Measurements from ENCODE around the gene ISCU. TPM values are rescaled to one million over a fixed set of nuclear protein-coding genes. Genes with fewer than 3 reads are reported as not detected.

ISCU gene
- total and polyA plus RNA-seq, 10 donors, result 98.9 to 220 (median 160) TPM

DNA sequence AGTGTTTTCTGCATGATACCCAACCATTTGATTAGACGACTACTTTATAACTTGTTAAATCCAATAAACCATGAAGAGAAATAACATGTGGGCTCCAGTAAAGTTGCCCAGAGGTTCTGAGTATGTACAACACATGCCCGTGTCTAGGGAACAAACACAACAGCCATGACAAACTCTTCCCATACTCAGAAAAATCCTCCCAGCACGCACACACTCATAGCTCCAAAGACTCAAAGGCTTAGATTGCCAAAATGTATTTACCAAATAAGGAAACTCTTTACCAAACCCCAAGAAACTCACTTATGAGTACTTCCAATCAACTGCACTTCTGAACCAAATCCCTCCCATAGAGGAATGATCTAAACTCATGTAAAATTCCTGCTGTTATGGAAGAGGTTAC, 18.7 kb upstream of the ISCU start:
- TF ChIP-seq POLR2A (IDR thresholded peaks at IDR 0.05) (no peak), POLR2AphosphoS5 (IDR thresholded peaks at IDR 0.05) (no peak)
- TF ChIP-seq, protein P1, sequence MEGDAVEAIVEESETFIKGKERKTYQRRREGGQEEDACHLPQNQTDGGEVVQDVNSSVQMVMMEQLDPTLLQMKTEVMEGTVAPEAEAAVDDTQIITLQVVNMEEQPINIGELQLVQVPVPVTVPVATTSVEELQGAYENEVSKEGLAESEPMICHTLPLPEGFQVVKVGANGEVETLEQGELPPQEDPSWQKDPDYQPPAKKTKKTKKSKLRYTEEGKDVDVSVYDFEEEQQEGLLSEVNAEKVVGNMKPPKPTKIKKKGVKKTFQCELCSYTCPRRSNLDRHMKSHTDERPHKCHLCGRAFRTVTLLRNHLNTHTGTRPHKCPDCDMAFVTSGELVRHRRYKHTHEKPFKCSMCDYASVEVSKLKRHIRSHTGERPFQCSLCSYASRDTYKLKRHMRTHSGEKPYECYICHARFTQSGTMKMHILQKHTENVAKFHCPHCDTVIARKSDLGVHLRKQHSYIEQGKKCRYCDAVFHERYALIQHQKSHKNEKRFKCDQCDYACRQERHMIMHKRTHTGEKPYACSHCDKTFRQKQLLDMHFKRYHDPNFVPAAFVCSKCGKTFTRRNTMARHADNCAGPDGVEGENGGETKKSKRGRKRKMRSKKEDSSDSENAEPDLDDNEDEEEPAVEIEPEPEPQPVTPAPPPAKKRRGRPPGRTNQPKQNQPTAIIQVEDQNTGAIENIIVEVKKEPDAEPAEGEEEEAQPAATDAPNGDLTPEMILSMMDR (IDR thresholded peaks at IDR 0.05 in 8 of 11, conservative IDR thresholded peaks at IDR 0.05 in 3 of 11), result no peak
- H3K4me1 ChIP-seq, result peaks cover 0 to 41% (median 16%) of the 10 kb centered on the region in 6 donors
- no peaks in the 10 kb centered on the region for H3K27me3 ChIP-seq (replicated peaks in 1 of 7)
- peaks cover 0 to 94% (median 70%) of the 10 kb centered on the region in 6 donors for H3K36me3 ChIP-seq
- no peaks in the 10 kb centered on the region for H3K9me3 ChIP-seq
- H3K4me3 ChIP-seq, result no peak overlapping the region
- intact Hi-C loops (cut with DNase I; ENCODE audit: low total_unique reads), result no loop called here
- no peak overlapping the region for H3K27ac ChIP-seq
- no peak for DNase-seq
- 90 to 98% (median 93%) methylated on average over 3 of the region's 3 CpGs for WGBS, 5 donors

DNA sequence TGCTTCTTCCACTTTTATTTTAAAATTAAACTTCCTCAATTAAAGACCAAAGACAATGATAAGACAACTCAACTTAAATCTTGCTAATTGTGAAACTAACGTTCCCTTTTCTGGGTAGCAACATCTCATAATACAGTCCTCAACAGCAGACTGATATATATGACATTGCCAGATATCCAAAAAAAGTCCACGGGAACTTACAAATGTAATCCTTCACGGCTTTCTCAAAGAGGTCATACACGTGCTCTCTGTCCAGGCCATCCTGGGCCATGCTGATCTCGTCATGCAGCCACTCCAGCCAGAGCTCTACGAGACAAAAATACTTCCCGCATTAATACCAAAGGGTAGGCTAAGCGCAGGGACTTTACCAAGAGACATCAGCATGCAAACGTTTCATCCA, 14.7 kb upstream of the ISCU start:
- Histone ChIP-seq H3K27me3 (replicated peaks in 1 of 7) (no peaks in the 10 kb centered on the region), H3K27ac (no peak overlapping the region), H3K36me3 (peaks cover 0 to 70% (median 59%) of the 10 kb centered on the region in 6 donors), H3K4me3 (no peak overlapping the region), H3K9me3 (no peaks in the 10 kb centered on the region), H3K4me1 (peaks cover 13 to 60% (median 42%) of the 10 kb centered on the region in 6 donors)
- intact Hi-C loops (cut with DNase I; ENCODE audit: low total_unique reads), result no loop called here
- WGBS, 5 donors, result 63 to 90% (median 72%) methylated on average over 9 of the region's 9 CpGs
- TF ChIP-seq, protein P1 (IDR thresholded peaks at IDR 0.05 in 8 of 11, conservative IDR thresholded peaks at IDR 0.05 in 3 of 11), result no peak
- TF ChIP-seq POLR2AphosphoS5 (IDR thresholded peaks at IDR 0.05), result no peak
- TF ChIP-seq POLR2A (IDR thresholded peaks at IDR 0.05), result no peak
- DNase-seq, result no peak

DNA sequence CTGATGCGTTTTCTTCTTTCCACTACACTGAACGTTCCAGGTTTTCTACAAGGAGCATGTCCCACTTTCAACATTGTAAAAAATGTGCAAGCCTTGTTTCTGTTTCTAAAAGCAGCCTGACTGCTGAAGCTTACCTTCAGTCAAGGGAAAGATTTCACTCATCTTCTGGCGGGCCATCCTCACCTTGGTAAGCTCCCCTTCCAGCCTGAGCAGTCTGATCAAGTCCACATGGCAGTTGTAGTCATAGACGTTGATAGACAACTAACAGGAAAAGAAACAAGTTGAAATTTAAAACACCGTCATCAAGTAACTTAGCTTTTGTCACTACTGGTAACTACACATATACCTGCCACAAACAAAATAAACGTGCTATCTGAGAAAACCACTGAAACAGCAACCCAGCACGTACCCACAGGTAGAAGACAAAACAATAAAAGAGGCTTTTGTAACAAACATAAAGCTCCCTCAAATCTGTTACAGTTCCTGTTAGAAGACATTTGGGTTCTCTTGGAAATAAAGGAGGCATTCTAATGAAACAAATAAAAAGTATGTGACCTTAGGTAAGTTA, 13.4 kb upstream of the ISCU start:
- no peak for DNase-seq
- TF ChIP-seq, protein P1 (IDR thresholded peaks at IDR 0.05 in 8 of 11, conservative IDR thresholded peaks at IDR 0.05 in 3 of 11), result no peak
- TF ChIP-seq POLR2AphosphoS5 (IDR thresholded peaks at IDR 0.05) (no peak), POLR2A (IDR thresholded peaks at IDR 0.05) (no peak)
- Histone ChIP-seq H3K4me1 (peaks cover 14 to 73% (median 56%) of the 10 kb centered on the region in 6 donors), H3K27ac (no peak overlapping the region), H3K9me3 (no peaks in the 10 kb centered on the region), H3K27me3 (replicated peaks in 1 of 7) (no peaks in the 10 kb centered on the region), H3K36me3 (peaks cover 0 to 61% (median 46%) of the 10 kb centered on the region in 6 donors), H3K4me3 (no peak overlapping the region)
- 60 to 70% (median 68%) methylated on average over 7 of the region's 7 CpGs for WGBS, 5 donors
- intact Hi-C loops (cut with DNase I; ENCODE audit: low total_unique reads), result no loop called here

DNA sequence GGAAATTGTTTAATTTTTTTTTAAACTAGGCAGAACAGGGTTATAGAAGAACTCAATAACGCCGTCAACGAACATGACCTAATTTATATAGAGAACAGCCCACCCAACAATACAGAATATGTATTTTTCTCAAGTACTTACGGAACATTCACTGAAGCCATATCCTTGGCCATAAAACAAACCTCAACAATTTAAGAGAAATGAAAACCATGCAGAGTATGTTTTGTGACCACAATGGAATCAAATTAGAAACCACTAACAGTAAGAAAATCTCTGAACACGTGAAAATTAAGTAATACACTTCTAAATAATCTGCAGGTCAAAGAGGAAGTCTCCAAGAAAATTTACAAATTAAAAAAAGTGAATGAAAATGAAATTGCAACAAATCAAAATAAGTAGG, 10.9 kb upstream of the ISCU start:
- H3K27me3 ChIP-seq (replicated peaks in 1 of 7), result no peaks in the 10 kb centered on the region
- no peak for TF ChIP-seq POLR2AphosphoS5 (IDR thresholded peaks at IDR 0.05)
- no peak for TF ChIP-seq POLR2A (IDR thresholded peaks at IDR 0.05)
- TF ChIP-seq, protein P1 (IDR thresholded peaks at IDR 0.05 in 8 of 11, conservative IDR thresholded peaks at IDR 0.05 in 3 of 11), result no peak
- intact Hi-C loops (cut with DNase I; ENCODE audit: low total_unique reads), result no loop called here
- H3K27ac ChIP-seq, result no peak overlapping the region
- no peak for DNase-seq
- peaks cover 14 to 98% (median 79%) of the 10 kb centered on the region in 6 donors for H3K4me1 ChIP-seq
- peaks cover 0 to 49% (median 26%) of the 10 kb centered on the region in 6 donors for H3K36me3 ChIP-seq
- WGBS, 5 donors, result 55 to 67% (median 60%) methylated on average over 5 of the region's 5 CpGs
- no peak overlapping the region for H3K4me3 ChIP-seq
- H3K9me3 ChIP-seq, result no peaks in the 10 kb centered on the region
